Endothelial cell of umbilical vein (primary cell): ENCODE measurements around the gene CCDC57. TPM values are rescaled to one million over a fixed set of nuclear protein-coding genes. Genes with fewer than 3 reads are reported as not detected.

Experiments
- BruUV-seq: library from RNA; stranded (reverse); fragments of 400-500 nt; replicated peaks from 2 replicates; lab custom pipeline; 2021; lab: Mats Ljungman, UMichigan
- CTCF ChIA-PET: fragments of 300-600, 350-600 bp; sonication (Branson Sonifier 250); formaldehyde crosslinking; loops from one replicate; lab custom pipeline; 2021; ENCODE audit warnings: antibody characterized with exemption, inconsistent platforms; lab: Charles Lee
- POLR2A ChIA-PET: fragments of 300-600, 350-600 bp; sonication (Branson Sonifier 250); formaldehyde crosslinking; loops from one replicate; lab custom pipeline; 2021; ENCODE audit warnings: antibody characterized with exemption, inconsistent platforms; lab: Charles Lee
- DNase-seq: peaks from one replicate; pipeline ENCODE4 v3.0.0-alpha.2; 2011; ENCODE audit warnings: low read depth, low spot score
- FAIRE-seq: peaks from 2 replicates; lab custom pipeline; 2011; peaks lifted over from hg19 to GRCh38; lab: Jason Lieb, UNC
- H2AFZ ChIP-seq: 2 replicates; pipeline ENCODE4 v1.6.0; 2012; ENCODE audit warnings: low read depth, low read length, control low read depth, inconsistent platforms
- H3K27ac ChIP-seq: 2 replicates; pipeline ENCODE4 v1.5.1; 2011; ENCODE audit warnings: low read depth, mild to moderate bottlenecking, control low read depth, low read length, moderate library complexity; ENCODE audit not compliant: insufficient read depth
- H3K27me3 ChIP-seq, 2 experiments: 2 replicates each; pipeline versions ENCODE4 v1.6.0 to v1.6.1; 2011; ENCODE audit warnings: low read length in 2 of 2, mixed read lengths in 1 of 2; ENCODE audit not compliant: control insufficient read depth in 2 of 2, insufficient read depth in 2 of 2
- H3K36me3 ChIP-seq, 2 experiments: 2 replicates in 1 of 2; 3 replicates in 1 of 2; pipeline ENCODE4 v1.5.1; 2011; ENCODE audit warnings: low read length in 2 of 2, mild to moderate bottlenecking in 1 of 2, moderate library complexity in 1 of 2; ENCODE audit not compliant: control insufficient read depth in 2 of 2, insufficient read depth in 2 of 2; ENCODE audit errors: extremely low read depth in 1 of 2
- H3K4me1 ChIP-seq: 3 replicates; pipeline ENCODE4 v1.5.1; 2011; ENCODE audit warnings: mild to moderate bottlenecking, low read length; ENCODE audit not compliant: control insufficient read depth, insufficient read depth; ENCODE audit errors: extremely low read depth
- H3K4me2 ChIP-seq: 2 replicates; pipeline ENCODE4 v1.6.1; 2011; ENCODE audit warnings: low read length, control low read depth, mixed read lengths; ENCODE audit not compliant: insufficient read depth
- H3K4me3 ChIP-seq, 3 experiments: fragments of 200-600 bp in 1 of 3; sonication (generic), shearing (Covaris generic) in 1 of 3; replicated peaks in 1 of 3; 2 replicates each; pipeline ENCODE4 v1.5.1; 2011 to 2016; ENCODE audit warnings: control low read depth in 3 of 3, low read length in 3 of 3, mild to moderate bottlenecking in 2 of 3, inconsistent platforms in 1 of 3, low read depth in 1 of 3, moderate library complexity in 1 of 3; ENCODE audit not compliant: insufficient read depth in 1 of 3
- H3K79me2 ChIP-seq: 2 replicates; pipeline ENCODE4 v1.6.0; 2012; ENCODE audit warnings: low read length, inconsistent platforms; ENCODE audit not compliant: control insufficient read depth, insufficient read depth
- H3K9ac ChIP-seq: replicated peaks from 2 replicates; pipeline ENCODE3; 2011; ENCODE audit warnings: low read length, control low read depth; ENCODE audit not compliant: insufficient read depth; ENCODE audit errors: extremely low read depth
- H3K9me1 ChIP-seq: replicated peaks from 3 replicates; pipeline ENCODE4 v1.6.0; 2011; ENCODE audit warnings: mild to moderate bottlenecking, low read length; ENCODE audit not compliant: control insufficient read depth, insufficient read depth; ENCODE audit errors: extremely low read depth
- H3K9me3 ChIP-seq: replicated peaks from 2 replicates; pipeline ENCODE4 v1.5.1; 2012; ENCODE audit warnings: low read length, inconsistent platforms; ENCODE audit not compliant: control insufficient read depth, insufficient read depth
- H4K20me1 ChIP-seq: replicated peaks from 2 replicates; pipeline ENCODE3; 2011; ENCODE audit warnings: mild to moderate bottlenecking, low read length; ENCODE audit not compliant: control insufficient read depth, insufficient read depth; ENCODE audit errors: extremely low read depth
- EZH2 ChIP-seq: IDR thresholded peaks from 2 replicates; pipeline ENCODE4 v1.6.1; 2012; ENCODE audit warnings: borderline replicate concordance, low read depth, mild to moderate bottlenecking, moderate library complexity, low read length, inconsistent platforms; ENCODE audit not compliant: severe bottlenecking
- FOS ChIP-seq: IDR thresholded peaks from 2 replicates; pipeline ENCODE4 v1.6.1; 2011; ENCODE audit warnings: mild to moderate bottlenecking, low read length, moderate library complexity, borderline replicate concordance; ENCODE audit not compliant: insufficient read depth
- GATA2 ChIP-seq: IDR thresholded peaks from 2 replicates; pipeline ENCODE4 v1.7.0; 2011; ENCODE audit warnings: low read depth, mild to moderate bottlenecking, moderate library complexity, mixed read lengths, low read length; ENCODE audit not compliant: insufficient read length, insufficient read depth
- JUN ChIP-seq: IDR thresholded peaks from 2 replicates; pipeline ENCODE4 v1.6.1; 2011; ENCODE audit warnings: borderline replicate concordance, low read depth; ENCODE audit not compliant: insufficient read length, insufficient read depth
- MYC ChIP-seq: IDR thresholded peaks from one replicate; pipeline ENCODE4 v1.6.1; 2011; ENCODE audit warnings: mild to moderate bottlenecking, low read depth, low read length
- POLR2A ChIP-seq: IDR thresholded peaks from 2 replicates; pipeline ENCODE4 v1.6.1; 2012; ENCODE audit warnings: low read depth, mild to moderate bottlenecking, control low read depth, low read length
- POLR2AphosphoS5 ChIP-seq: IDR thresholded peaks from 2 replicates; pipeline ENCODE4 v1.6.1; 2012; ENCODE audit warnings: low read depth, mild to moderate bottlenecking, control low read depth, low read length, moderate library complexity; ENCODE audit not compliant: insufficient read depth
- dilution Hi-C: fragments of 300-500 bp; cut with MboI; formaldehyde crosslinking; loops from one replicate; pipeline ENCODE4 v1.15.0; 2019; ENCODE audit warnings: low sequenced_read_pairs; ENCODE audit not compliant: extremely low pct_ligation_motif_present
- intact Hi-C: fragments of 100-400 bp; cut with micrococcal nuclease; formaldehyde crosslinking; loops from one replicate; pipeline ENCODE4 v1.10.0; 2022
- polyA plus RNA-seq, 4 experiments: library from polyadenylated mRNA; depleted of rRNA in 3 of 4; stranded (reverse) in 3 of 4; unstranded in 1 of 4; fragments of >200 nt; gene quantifications; 2 replicates each; pipeline versions ENCODE4 v1.2.1 to v1.2.3, GENCODE V29; 2011 to 2012; ENCODE audit warnings: missing spikeins in 1 of 4
- total RNA-seq: library from RNA; stranded (reverse); gene quantifications from 2 replicates; pipeline ENCODE4 v1.2.3, GENCODE V29; 2021
- TF ChIP-seq, protein P1 (sequence below): IDR thresholded peaks from 2 replicates; pipeline ENCODE4 v1.6.1; 2011; ENCODE audit not compliant: insufficient read depth, insufficient read length
- TF ChIP-seq, protein P2 (sequence below), 2 donors: IDR thresholded peaks; 1 replicate in 1 of 2; 2 replicates in 1 of 2; pipeline ENCODE4 v1.5.1; 2011; ENCODE audit warnings: low read length in 2 of 2, mild to moderate bottlenecking in 2 of 2, moderate library complexity in 2 of 2, control low read depth in 1 of 2, inconsistent platforms in 1 of 2, low read depth in 1 of 2; ENCODE audit not compliant: insufficient read depth in 1 of 2; ENCODE audit errors: extremely low read depth in 1 of 2

The CCDC57 gene
- total and polyA plus RNA-seq, 2 donors (not counting 3 experiments of a cell fraction or from before 2014, with no cell fraction given): 18.6 to 31.6 TPM

DNA sequence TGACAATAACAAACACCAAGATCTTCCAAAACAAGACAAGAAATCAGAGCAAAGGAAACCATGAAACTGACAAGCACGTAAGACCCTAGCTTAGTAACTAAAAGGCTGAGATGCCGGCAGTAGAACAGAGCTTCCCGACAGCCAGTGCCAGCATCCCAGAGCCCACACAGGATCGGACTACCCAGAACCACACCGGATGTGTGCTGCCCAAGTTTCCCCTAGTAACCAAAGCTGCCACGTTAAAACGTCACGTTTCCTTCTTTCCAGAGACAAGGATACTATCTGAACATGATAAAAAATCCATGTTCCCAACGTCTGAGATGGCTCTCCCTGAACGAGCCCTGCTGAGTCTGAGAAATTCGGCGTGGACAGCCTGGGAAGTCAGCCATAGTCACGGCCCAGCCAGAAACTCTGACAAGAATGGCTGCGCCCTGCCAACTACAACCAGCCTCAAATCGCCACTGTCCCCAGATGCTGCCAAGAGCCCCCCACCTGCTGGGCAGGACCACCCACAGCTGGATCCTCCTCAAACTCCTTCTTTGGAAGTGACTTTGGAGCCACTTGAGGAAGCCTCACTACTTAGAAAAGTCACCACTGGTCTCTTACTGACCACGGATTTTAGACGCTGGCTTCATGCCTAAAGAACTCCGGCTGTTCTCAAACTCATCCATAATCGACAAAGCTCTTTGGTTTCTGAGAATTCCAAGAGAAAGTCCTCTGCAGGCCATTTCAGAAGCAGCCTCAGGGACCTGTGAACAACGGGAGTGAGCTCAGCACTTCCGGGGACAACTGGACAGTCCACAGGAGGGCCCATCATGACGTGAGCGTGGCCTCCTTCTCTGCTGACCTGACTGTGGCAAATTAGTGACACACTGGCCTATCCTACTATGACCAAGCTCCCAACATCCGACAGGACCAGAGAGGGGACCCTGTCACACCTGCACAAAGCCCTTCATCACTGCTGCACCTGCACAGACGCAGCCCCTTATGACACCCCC lies 16.7 kb downstream of the CCDC57 start:
- no peaks in the 10 kb centered on the region for H3K9me1 ChIP-seq
- H3K9me3 ChIP-seq: no peaks in the 10 kb centered on the region
- no peaks in the 10 kb centered on the region for H3K4me1 ChIP-seq
- TF ChIP-seq FOS: no peak
- no peak for TF ChIP-seq POLR2A
- TF ChIP-seq, protein P1, sequence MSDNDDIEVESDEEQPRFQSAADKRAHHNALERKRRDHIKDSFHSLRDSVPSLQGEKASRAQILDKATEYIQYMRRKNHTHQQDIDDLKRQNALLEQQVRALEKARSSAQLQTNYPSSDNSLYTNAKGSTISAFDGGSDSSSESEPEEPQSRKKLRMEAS: no peak
- TF ChIP-seq EZH2: no peak
- TF ChIP-seq MYC: no peak
- no peaks in the 10 kb centered on the region for H4K20me1 ChIP-seq
- DNase-seq (no peak), FAIRE-seq (no peak)
- no peak overlapping the region for H3K27ac ChIP-seq
- H3K9ac ChIP-seq: no peak overlapping the region
- no TSS peak for BruUV-seq
- ChIA-PET CTCF (interaction anchor here (1.0 kb wide), 1 partner anchor 10 kb away, joined by 3 read pairs; no protein-coding TSS in a partner anchor), POLR2A (no interaction called here)
- H3K27me3 ChIP-seq: no peaks in the 10 kb centered on the region
- no peaks in the 10 kb centered on the region for H3K79me2 ChIP-seq
- no peak overlapping the region for H3K4me2 ChIP-seq
- no peak overlapping the region for H2AFZ ChIP-seq
- H3K4me3 ChIP-seq: no peak overlapping the region
- dilution Hi-C loops (no loop called here), intact Hi-C loops (no loop called here)
- peaks cover 0 to 9% of the 10 kb centered on the region in 2 experiments for H3K36me3 ChIP-seq

DNA sequence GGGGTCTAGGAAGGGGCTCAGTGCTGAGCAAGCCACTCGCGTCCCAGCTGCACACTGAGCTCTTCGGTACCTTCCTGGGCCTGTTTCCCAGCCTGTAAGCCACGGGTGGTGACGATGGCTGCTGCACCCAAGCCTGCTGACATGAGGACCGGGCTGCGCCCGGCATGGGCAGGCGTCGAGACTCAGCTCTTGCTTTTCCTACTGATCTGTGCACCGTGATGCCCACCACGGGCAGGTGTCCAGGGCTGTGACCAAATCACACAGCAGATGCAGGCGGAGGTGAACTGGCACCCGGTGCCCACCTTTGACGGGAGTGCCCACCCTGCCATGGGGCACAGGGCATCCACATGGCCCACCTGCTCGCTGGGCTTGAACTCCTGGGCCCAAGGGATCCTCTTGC lies 17.9 kb downstream of the CCDC57 start:
- no peak overlapping the region for H2AFZ ChIP-seq
- POLR2A ChIA-PET: no interaction called here
- intact Hi-C loops: no loop called here
- no peak for TF ChIP-seq GATA2
- TF ChIP-seq JUN: no peak
- no peak for TF ChIP-seq EZH2
- TF ChIP-seq POLR2A: no peak
- TF ChIP-seq, protein P2, sequence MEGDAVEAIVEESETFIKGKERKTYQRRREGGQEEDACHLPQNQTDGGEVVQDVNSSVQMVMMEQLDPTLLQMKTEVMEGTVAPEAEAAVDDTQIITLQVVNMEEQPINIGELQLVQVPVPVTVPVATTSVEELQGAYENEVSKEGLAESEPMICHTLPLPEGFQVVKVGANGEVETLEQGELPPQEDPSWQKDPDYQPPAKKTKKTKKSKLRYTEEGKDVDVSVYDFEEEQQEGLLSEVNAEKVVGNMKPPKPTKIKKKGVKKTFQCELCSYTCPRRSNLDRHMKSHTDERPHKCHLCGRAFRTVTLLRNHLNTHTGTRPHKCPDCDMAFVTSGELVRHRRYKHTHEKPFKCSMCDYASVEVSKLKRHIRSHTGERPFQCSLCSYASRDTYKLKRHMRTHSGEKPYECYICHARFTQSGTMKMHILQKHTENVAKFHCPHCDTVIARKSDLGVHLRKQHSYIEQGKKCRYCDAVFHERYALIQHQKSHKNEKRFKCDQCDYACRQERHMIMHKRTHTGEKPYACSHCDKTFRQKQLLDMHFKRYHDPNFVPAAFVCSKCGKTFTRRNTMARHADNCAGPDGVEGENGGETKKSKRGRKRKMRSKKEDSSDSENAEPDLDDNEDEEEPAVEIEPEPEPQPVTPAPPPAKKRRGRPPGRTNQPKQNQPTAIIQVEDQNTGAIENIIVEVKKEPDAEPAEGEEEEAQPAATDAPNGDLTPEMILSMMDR (IDR thresholded peaks at IDR 0.05; ENCODE audit: extremely low read depth in 1 of 2, insufficient read depth in 1 of 2, low read depth in 1 of 2, low read length in 2 of 2): no peak
- TF ChIP-seq FOS: no peak
- TF ChIP-seq, protein P1: no peak
- TF ChIP-seq MYC: no peak
- TF ChIP-seq POLR2AphosphoS5: no peak
- CTCF ChIA-PET: interaction anchor here (1.2 to 1.9 kb wide), 2 partner anchors 11 to 164 kb away, joined by 4 to 7 read pairs; no protein-coding TSS in a partner anchor
- H3K9me1 ChIP-seq: no peaks in the 10 kb centered on the region
- peaks cover 0 to 9% of the 10 kb centered on the region in 2 experiments for H3K36me3 ChIP-seq
- BruUV-seq: no TSS peak
- no peaks in the 10 kb centered on the region for H3K4me1 ChIP-seq
- no peak overlapping the region for H3K4me3 ChIP-seq
- FAIRE-seq: no peak
- no peaks in the 10 kb centered on the region for H3K79me2 ChIP-seq
- H3K9me3 ChIP-seq: no peaks in the 10 kb centered on the region
- dilution Hi-C loops: no loop called here
- DNase-seq: no peak
- H3K27me3 ChIP-seq: no peaks in the 10 kb centered on the region
- no peak overlapping the region for H3K27ac ChIP-seq
- H3K4me2 ChIP-seq: no peak overlapping the region
- no peak overlapping the region for H3K9ac ChIP-seq
- no peaks in the 10 kb centered on the region for H4K20me1 ChIP-seq
